HG03469 (cell line): ENCODE measurements around the gene EMC8.
A peak's percentile ranks its signal among the peaks of the same experiment; 100 is the strongest.

ENCODE experiments used
- ATAC-seq: cut with Tn5 transposase; IDR thresholded peaks from one replicate; pipeline ENCODE4 v1.9.1; 2021; ENCODE audit warnings: mild to moderate bottlenecking, moderate library complexity, moderate number of reproducible peaks; ENCODE audit not compliant: unreplicated experiment

Gene EMC8

GRCh38 chr16:85835956-85836705 lies 36.8 kb upstream of the EMC8 start:
- no peak for ATAC-seq

DNA sequence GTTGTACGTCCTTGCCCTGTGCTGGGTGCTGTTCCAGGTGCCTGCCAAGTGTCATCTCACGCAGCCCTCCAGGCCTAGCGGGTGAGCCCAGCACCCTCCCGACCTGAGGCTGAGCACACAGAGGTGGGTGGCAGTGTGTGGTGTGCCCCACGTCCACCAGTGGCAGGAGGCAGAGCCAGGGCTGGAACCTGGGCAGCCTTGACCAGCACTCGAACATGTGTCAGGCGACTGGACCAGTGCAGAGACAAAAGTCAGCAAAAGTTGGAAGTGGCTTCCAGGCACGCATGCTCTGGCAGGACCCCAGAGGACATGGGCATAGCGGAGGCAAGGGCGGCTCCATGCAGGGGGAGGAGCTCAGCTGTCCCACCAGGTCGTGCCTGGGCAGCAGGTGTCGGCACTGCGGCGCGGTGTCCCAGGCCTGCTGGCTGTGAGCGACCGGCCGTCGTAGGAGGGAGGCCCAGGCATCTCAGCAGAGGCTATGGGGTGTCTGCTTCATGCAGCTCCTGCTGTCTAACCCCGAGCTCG lies 35.9 kb upstream of the EMC8 start:
- no peak for ATAC-seq

GRCh38 chr16:85834741-85835140 lies 35.4 kb upstream of the EMC8 start:
- no peak for ATAC-seq

- ATAC-seq, result no peak
Measured at GRCh38 chr16:85833219-85833920, 34.0 kb upstream of the EMC8 start.

GRCh38 chr16:85832570-85833218 lies 33.4 kb upstream of the EMC8 start:
- no peak for ATAC-seq

GRCh38 chr16:85830821-85831220 lies 31.5 kb upstream of the EMC8 start:
- no peak for ATAC-seq

DNA sequence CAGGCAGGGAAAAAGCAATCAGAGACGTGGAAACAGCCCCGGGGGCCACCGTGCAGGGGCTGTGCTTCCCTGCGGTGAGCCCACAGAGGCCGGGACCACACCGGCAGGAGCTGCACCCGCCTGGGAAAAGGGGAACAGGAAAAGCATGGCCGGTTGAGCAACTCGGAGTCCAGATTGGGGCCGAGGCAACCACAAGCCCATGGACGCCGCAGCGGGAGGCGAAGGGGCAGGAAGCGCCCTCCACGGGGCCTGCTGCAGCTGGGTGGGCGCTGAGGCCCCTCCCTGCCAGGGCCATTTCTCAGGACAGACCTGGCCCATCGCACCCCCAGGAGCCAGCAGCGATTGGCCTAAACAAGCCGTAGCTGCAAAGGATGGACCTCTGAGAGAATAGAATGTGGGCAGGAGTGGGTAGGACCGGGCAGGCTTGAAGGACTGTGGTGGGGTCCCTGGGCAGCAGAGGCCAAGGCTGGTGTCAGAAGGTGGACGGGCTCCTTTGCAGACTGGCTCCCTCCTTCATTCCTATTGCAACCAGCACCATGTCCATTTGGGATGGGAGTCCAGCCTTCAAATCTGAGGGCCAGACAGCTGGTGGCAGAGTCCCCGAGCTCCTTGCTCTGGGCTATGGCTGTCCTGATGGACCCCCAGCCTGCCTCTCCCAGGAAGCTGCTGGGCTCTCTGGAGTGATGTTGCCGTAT lies 30.6 kb upstream of the EMC8 start:
- no peak for ATAC-seq

DNA sequence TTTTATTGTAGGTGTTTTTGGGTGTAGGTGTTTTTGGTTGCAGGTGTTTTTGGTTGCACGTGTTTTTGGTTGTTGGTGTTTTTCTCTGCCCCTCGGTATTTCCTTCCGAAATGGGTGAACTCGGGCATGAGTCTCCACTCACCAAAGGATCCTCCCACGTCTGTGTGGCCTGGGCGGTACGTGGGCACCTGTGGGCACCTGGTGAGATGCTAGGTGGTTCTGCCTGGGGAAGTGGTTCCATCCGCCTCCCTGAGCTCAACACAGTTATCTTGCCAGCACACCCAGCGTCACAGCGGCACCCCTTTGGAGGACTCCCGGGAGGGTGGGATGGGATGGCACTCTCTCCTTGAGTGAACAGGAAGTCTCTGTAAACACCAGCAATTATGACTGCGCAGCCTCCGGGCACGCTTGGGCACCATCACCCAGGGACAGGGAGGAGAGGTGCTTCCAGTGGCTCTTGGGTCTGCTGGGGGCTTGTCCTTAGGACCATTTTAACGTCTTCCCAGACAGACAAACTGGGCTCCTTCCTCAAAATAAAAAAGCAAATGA lies 29.9 kb upstream of the EMC8 start:
- ATAC-seq, result no peak

DNA sequence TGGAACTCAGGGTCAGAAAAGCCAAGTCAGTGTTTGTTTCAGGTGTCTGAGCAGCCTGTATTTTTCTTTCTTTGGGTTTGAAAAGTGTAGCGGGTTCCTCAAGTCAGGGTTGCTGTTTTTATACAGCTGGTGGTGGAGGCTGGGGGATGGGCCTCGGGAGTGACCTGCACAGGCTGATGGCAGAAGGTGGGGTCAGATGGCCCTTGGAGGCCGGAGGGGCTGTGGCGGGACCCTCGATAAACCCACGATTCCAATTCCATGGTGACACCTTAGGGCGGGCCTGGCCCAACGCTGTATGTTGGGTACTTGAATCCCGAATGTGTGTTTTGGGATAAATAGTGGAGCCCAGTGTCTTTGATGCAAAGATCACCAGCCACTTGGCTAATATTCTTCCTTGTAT lies 28.8 kb upstream of the EMC8 start:
- ATAC-seq, result no peak

- ATAC-seq, result no peak
Measured at GRCh38 chr16:85826686-85827247, 27.4 kb upstream of the EMC8 start.

DNA sequence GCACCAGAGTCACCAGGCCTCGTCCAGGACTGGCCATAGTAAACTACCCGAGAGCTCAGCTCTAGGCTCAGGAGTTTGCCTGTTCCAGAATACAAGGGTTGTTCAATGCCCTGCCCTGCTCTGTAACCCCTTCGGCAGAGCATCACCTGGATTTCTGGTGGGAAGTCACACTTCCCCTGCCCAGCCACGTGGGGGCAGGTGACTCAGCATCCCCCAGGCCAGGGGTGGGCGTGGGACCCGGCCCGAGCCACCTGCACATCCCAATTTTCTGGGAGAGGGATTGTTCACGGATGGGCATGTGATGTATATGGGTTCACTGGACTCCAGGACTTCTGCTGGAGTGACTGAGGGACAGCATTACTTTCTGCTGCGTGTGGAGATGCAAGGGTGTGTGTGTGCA lies 26.0 kb upstream of the EMC8 start:
- no peak for ATAC-seq

DNA sequence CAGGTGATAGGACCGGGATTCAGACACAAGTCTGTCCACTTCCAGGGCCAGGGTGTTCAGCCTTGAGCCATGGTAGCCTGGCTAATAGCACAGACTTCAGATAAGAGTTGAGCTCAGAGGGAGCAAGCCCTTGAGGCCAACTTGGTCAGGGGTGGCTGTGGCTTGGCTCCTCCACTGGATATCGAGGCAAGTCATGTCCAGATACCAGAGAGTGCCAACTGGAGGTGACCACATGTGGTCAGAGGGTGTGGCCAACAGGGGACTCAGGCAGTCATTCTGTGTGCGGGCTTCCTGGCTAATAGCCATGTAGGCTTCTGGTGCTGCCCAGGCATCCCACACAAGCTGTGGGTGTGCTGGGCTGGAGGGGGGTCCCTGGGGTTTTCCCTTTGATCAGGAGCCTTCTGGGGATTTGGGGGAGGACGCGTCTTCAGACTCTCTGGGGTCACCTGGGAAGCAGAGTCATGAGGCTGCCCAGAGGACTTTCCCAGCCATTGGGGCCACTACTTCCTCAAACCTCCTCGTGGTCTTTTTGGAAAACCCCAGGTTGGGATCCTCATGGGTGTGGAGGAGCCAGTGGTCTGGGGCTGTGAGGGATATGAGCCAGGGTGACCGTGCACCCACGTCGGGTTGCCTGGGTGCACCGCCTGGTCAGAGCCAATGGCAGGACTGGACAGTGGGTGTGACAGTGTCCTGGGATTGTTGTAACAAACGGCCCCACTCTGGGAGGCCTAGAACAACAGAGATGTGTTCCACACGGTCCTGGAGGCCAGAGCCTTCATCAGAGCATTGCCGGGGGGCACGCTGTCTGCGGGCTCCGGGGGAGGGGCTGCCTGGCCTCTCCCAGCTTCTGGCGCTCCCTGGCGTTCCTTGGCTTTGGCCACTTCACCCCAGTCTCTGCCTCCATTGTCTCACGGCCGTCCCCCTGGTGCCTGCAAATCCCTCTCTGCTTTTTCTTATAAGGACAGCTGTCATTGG lies 25.1 kb upstream of the EMC8 start:
- ATAC-seq, result no peak

GRCh38 chr16:85823328-85823920 lies 24.1 kb upstream of the EMC8 start:
- ATAC-seq, result no peak

GRCh38 chr16:85822145-85822544 lies 22.8 kb upstream of the EMC8 start:
- no peak for ATAC-seq

DNA sequence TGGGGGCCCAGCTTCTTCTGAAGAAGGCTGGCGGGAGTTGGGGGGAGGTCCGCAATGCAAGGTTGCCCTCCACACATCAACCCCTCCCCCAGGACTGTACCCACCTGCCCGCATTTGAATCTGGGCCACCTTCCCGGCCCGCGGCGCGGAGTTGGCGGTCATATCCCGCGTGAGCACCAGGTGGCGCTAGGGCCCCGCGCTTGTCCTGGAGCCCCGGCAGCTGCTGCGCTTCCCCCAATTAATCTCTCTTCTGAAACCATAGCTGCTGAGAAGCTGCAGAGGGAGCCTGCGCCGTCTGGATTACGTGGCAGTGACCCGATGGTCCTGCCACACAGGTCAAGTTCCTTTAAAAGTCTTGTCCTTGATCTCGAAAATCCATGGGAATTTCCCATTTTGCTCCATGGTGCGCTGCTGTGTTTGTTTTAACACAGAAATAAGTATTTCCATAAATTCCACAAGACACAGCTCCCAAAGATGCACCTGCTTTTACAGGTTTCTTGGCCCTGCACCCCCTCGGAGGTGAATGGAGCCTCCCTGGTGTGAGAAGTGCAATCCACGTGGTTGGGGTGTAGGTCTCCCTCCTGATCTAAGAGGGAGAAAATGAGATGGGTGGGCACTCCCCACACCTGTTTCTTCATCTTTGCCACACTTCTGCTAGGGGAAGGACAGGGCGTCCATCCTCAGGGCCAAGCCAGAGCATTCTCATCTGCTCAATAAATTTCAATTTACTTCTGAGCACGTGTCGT lies 22.2 kb upstream of the EMC8 start:
- ATAC-seq, result peak; percentile 48

DNA sequence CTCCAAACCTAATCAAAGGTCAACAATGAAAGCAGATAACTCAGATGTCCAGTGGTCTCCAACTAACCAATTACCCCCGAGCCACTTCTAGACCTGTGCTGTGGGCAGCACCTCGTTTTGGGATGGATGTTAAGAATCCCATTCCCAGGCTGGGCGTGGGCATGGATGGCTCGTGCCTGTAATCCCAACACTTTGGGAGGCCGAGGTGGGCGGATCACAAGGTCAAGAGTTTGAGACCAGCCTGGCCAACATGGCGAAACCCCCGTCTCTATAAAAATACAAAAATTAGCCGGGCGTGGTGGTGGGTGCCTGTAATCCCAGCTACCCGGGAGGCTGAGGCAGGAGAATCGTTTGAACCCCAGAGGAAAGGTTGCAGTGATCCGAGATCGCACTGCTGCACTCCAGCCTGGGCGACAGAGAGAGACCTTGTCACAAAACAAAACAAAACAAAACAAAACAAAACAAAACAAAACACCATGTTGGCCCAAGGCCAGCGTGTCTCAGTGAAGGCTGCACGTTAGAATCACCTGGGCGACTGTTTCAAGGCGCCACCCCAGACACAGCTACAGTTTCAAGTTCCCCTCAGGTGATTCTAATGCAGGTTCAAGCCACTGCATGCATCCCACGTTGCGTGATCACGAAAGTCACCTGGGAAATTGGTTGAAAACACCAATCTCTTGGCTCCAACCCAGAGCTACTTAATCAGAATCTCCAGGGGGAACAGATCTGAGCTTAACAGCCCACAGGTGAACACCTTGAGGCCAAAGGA lies 21.4 kb upstream of the EMC8 start:
- no peak for ATAC-seq

GRCh38 chr16:85819771-85820170 lies 20.4 kb upstream of the EMC8 start:
- ATAC-seq, result no peak

DNA sequence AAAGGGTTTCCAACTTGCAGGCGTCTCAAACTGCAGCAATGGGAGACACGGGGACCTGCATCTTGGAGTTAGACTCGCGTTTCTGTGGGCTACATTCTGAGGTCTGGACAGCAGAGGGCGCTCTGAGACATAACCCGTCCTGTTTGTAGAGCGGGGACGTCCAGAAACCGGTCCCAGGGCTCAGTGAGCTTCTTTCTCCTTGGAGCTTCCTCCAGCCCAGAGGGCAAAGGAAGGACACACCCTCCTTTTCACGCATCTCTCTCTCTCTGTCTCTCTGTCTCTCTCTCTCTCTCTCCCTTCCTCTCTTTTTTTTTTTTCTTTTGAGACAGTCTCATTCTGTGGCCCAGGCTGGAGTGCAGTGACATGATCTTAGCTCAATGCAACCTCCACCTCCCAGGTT lies 19.9 kb upstream of the EMC8 start:
- no peak for ATAC-seq
